B cell (primary cell): Measurements from ENCODE around the gene GRIP2.
A peak's percentile ranks its signal among the peaks of the same experiment; 100 is the strongest.

Experiments used
- CTCF ChIP-seq: fragments of 200-600 bp; IDR thresholded peaks from one replicate; pipeline ENCODE4 v1.8.0; 2022; ENCODE audit warnings: antibody characterized with exemption, mild to moderate bottlenecking
- EZH2 ChIP-seq: IDR thresholded peaks from 2 replicates; pipeline ENCODE4 v1.6.1; 2012; ENCODE audit warnings: borderline replicate concordance, low read depth, mild to moderate bottlenecking, moderate library complexity, low read length; ENCODE audit not compliant: insufficient read depth, poor library complexity, severe bottlenecking

- TF ChIP-seq CTCF, result peak; percentile 36
- TF ChIP-seq EZH2, result no peak
Measured at GRCh38 chr3:14548321-14548729, 8.2 kb upstream of the GRIP2 start.
